WTC11 (cell line): ENCODE measurements around the gene PPME1.

ENCODE experiments used
- ATF2 ChIP-seq: sonication (generic); formaldehyde crosslinking; IDR thresholded peaks from 2 replicates; pipeline ENCODE4 v1.8.1; 2022; ENCODE audit warnings: low read depth, missing genetic modification reagents, borderline replicate concordance
- ATF6 ChIP-seq: sonication (generic); formaldehyde crosslinking; IDR thresholded peaks from 2 replicates; pipeline ENCODE4 v1.8.1; 2023; ENCODE audit warnings: mild to moderate bottlenecking, missing genetic modification reagents
- CREM ChIP-seq: sonication (generic); formaldehyde crosslinking; IDR thresholded peaks from 2 replicates; pipeline ENCODE4 v1.8.1; 2022; ENCODE audit warnings: mild to moderate bottlenecking, missing genetic modification reagents, moderate library complexity
- CTCF ChIP-seq: fragments of 200-600 bp; IDR thresholded peaks from 2 replicates; pipeline ENCODE4 v1.8.0; 2022; ENCODE audit warnings: antibody characterized with exemption
- EMX1 ChIP-seq: fragments of 250-450 bp; sonication (Bioruptor Pico); IDR thresholded peaks from 2 replicates; pipeline ENCODE4 v1.8.0; 2021; ENCODE audit warnings: mild to moderate bottlenecking
- IRF1 ChIP-seq: sonication (generic); formaldehyde crosslinking; IDR thresholded peaks from 2 replicates; pipeline ENCODE4 v1.8.0; 2023; ENCODE audit warnings: missing genetic modification reagents
- RELA ChIP-seq: sonication (generic); formaldehyde crosslinking; IDR thresholded peaks from 2 replicates; pipeline ENCODE4 v1.8.1; 2022; ENCODE audit warnings: missing genetic modification reagents, mild to moderate bottlenecking, borderline replicate concordance
- TCF7 ChIP-seq: sonication (generic); formaldehyde crosslinking; IDR thresholded peaks from 2 replicates; pipeline ENCODE4 v1.8.0; 2022; ENCODE audit warnings: mild to moderate bottlenecking, low read depth, missing genetic modification reagents, moderate library complexity
- USF2 ChIP-seq: sonication (generic); formaldehyde crosslinking; IDR thresholded peaks from 2 replicates; pipeline ENCODE4 v1.8.1; 2023; ENCODE audit warnings: mild to moderate bottlenecking, missing genetic modification reagents, moderate library complexity
- ZBTB21 ChIP-seq: sonication (generic); formaldehyde crosslinking; IDR thresholded peaks from 2 replicates; pipeline ENCODE4 v1.8.1; 2023; ENCODE audit warnings: mild to moderate bottlenecking, missing genetic modification reagents, borderline replicate concordance

GRCh38 chr11:74169738-74170458 is 1.2 kb upstream of the PPME1 start:
- TF ChIP-seq CTCF: no peak
- no peak for TF ChIP-seq USF2 (CRISPR knock-in tag)
- TF ChIP-seq ATF2: no peak
- no peak for TF ChIP-seq TCF7 (CRISPR knock-in tag)
- TF ChIP-seq CREM (CRISPR knock-in tag): no peak
- TF ChIP-seq ZBTB21 (CRISPR knock-in tag): no peak
- TF ChIP-seq EMX1 (CRISPR knock-in tag): no peak
- TF ChIP-seq ATF6 (CRISPR knock-in tag): no peak
- TF ChIP-seq IRF1 (CRISPR knock-in tag): no peak
- TF ChIP-seq RELA: no peak
